Pulmonary artery endothelial cell (primary cell): ENCODE measurements around the gene ACSM3. TPM values are rescaled to one million over a fixed set of nuclear protein-coding genes. Genes with fewer than 3 reads are reported as not detected.

Experiments used
- total RNA-seq: library from RNA; depleted of rRNA; stranded (reverse); fragments of >200 nt; gene quantifications from 2 replicates; pipeline ENCODE4 v1.2.3, GENCODE V29; 2014

The ACSM3 gene
- total RNA-seq, 1 donor from 2014 or later = 4.7 TPM

Other genes with a start within 250 kb of the ACSM3 start
- gene ACSM2B, start 187.6 kb upstream of the ACSM3 start, total RNA-seq = not detected in 2 replicates
- gene ACSM1, start 66.3 kb upstream of the ACSM3 start, total RNA-seq = under 0.01 TPM in 1 of 2 replicates, not detected in the other
- gene THUMPD1, start 22.2 kb upstream of the ACSM3 start, total RNA-seq = 59.7 and 87.4 TPM in 2 replicates
- gene ERI2, start 42.5 kb downstream of the ACSM3 start, total RNA-seq = 9.0 and 11.8 TPM in 2 replicates
- gene REXO5, start 42.5 kb downstream of the ACSM3 start, total RNA-seq = 5.5 and 6.9 TPM in 2 replicates
- 67.9 and 94.5 TPM in 2 replicates for gene DCUN1D3, start 136.3 kb downstream of the ACSM3 start, total RNA-seq
- 75.0 and 107 TPM in 2 replicates for gene LYRM1, start 136.8 kb downstream of the ACSM3 start, total RNA-seq